GM18907 (cell line): ENCODE data around the gene EXOSC10.
"Not testable (repeated sequence)": the region's sequence is repeated elsewhere in the genome, so short reads cannot be mapped to it uniquely, and the experiment has no call there.

Experiments
- ATAC-seq: cut with Tn5 transposase; IDR thresholded peaks from one replicate; pipeline ENCODE4 v1.9.1; 2021; ENCODE audit warnings: mild to moderate bottlenecking, moderate library complexity; ENCODE audit not compliant: unreplicated experiment

EXOSC10 gene

GRCh38 chr1:11109047-11109760 lies 9.5 kb upstream of the EXOSC10 start:
- ATAC-seq, result no peak

GRCh38 chr1:11107599-11107998 lies 7.9 kb upstream of the EXOSC10 start:
- no peak for ATAC-seq

- ATAC-seq, result no peak
Observed at GRCh38 chr1:11105586-11105985, 5.9 kb upstream of the EXOSC10 start.

- ATAC-seq, result no peak
Observed at GRCh38 chr1:11101347-11101746, 1.7 kb upstream of the EXOSC10 start.

GRCh38 chr1:11100806-11101205 lies 1.1 kb upstream of the EXOSC10 start:
- not testable (repeated sequence) for ATAC-seq

GRCh38 chr1:11100149-11100493 lies 452 bp upstream of the EXOSC10 start:
- ATAC-seq, result no peak

GRCh38 chr1:11098931-11099309 lies 749 bp downstream of the EXOSC10 start:
- ATAC-seq, result no peak

GRCh38 chr1:11083784-11084183 lies 15.9 kb downstream of the EXOSC10 start:
- not testable (repeated sequence) for ATAC-seq

- no peak for ATAC-seq
Observed at GRCh38 chr1:11080931-11081330, 18.7 kb downstream of the EXOSC10 start.

- ATAC-seq, result no peak
Observed at GRCh38 chr1:11078631-11079030, 21.0 kb downstream of the EXOSC10 start.

GRCh38 chr1:11073398-11073797 lies 26.3 kb downstream of the EXOSC10 start:
- ATAC-seq, result not testable (repeated sequence)

- no peak for ATAC-seq
Observed at GRCh38 chr1:11072216-11072917, 27.3 kb downstream of the EXOSC10 start.

GRCh38 chr1:11071463-11072215 lies 28.0 kb downstream of the EXOSC10 start:
- no peak for ATAC-seq

GRCh38 chr1:11070876-11071275 lies 28.8 kb downstream of the EXOSC10 start:
- no peak for ATAC-seq

- no peak for ATAC-seq
Observed at GRCh38 chr1:11068600-11069473, 30.8 kb downstream of the EXOSC10 start.

- ATAC-seq, result no peak
Observed at GRCh38 chr1:11067716-11068599, 31.7 kb downstream of the EXOSC10 start.

- ATAC-seq, result no peak
Observed at GRCh38 chr1:11065796-11066195, 33.9 kb downstream of the EXOSC10 start.

- ATAC-seq, result no peak
Observed at GRCh38 chr1:11064942-11065341, 34.7 kb downstream of the EXOSC10 start.

- not testable (repeated sequence) for ATAC-seq
Observed at GRCh38 chr1:11063937-11064537, 35.6 kb downstream of the EXOSC10 start.
